GM10248 (cell line): ENCODE measurements around the gene PRKCB.

Experiments
- CTCF ChIA-PET: fragments of 300-600 bp; sonication (Branson Sonifier 250); formaldehyde crosslinking; extraction: SDS; loops from one replicate; lab custom pipeline; 2021; ENCODE audit warnings: antibody characterized with exemption; lab: Yijun Ruan, JAX
- POLR2A ChIA-PET: fragments of 350-650 bp; sonication (Branson Sonifier 250); formaldehyde crosslinking; extraction: SDS; loops from one replicate; lab custom pipeline; 2020; ENCODE audit warnings: antibody characterized with exemption; lab: Yijun Ruan, JAX
- DNase-seq: peaks from one replicate; pipeline ENCODE4 v3.0.0; 2012; ENCODE audit errors: extremely low spot score
- CTCF ChIP-seq: IDR thresholded peaks from 2 replicates; pipeline ENCODE4 v1.5.1; 2012; ENCODE audit warnings: mild to moderate bottlenecking, low read depth; ENCODE audit errors: extremely low read depth, missing control alignments, control extremely low read depth

Gene PRKCB

GRCh38 chr16:23949630-23950290 is 114.0 kb downstream of the PRKCB start:
- DNase-seq = peak; percentile 36
- ChIA-PET CTCF (interaction anchor here (1.3 to 2.7 kb wide), 5 partner anchors 12 to 147 kb away, joined by 3 to 8 read pairs (median 5); no protein-coding TSS in a partner anchor), POLR2A (no interaction called here)
- no peak for TF ChIP-seq CTCF

GRCh38 chr16:23950291-23950894 is 114.6 kb downstream of the PRKCB start:
- no peak for DNase-seq
- POLR2A ChIA-PET = no interaction called here
- no peak for TF ChIP-seq CTCF
- CTCF ChIA-PET = interaction anchor here (1.3 to 2.7 kb wide), 5 partner anchors 12 to 147 kb away, joined by 3 to 8 read pairs (median 5); no protein-coding TSS in a partner anchor

GRCh38 chr16:23950898-23951297 is 115.1 kb downstream of the PRKCB start:
- no peak for TF ChIP-seq CTCF
- no peak for DNase-seq
- CTCF ChIA-PET = interaction anchor here (1.3 to 2.7 kb wide), 2 partner anchors 20 to 37 kb away, joined by 3 to 8 read pairs; no protein-coding TSS in a partner anchor
- POLR2A ChIA-PET = no interaction called here

- ChIA-PET CTCF (interaction anchor here (0.6 to 3.5 kb wide), 7 partner anchors 12 to 356 kb away, joined by 3 to 10 read pairs (median 3); partner anchors contain the start of gene NDUFAB1), POLR2A (no interaction called here)
- no peak for DNase-seq
- no peak for TF ChIP-seq CTCF
Measured at GRCh38 chr16:23952128-23952970, 116.6 kb downstream of the PRKCB start.

- CTCF ChIA-PET = interaction anchor here (1.0 to 3.5 kb wide), 4 partner anchors 13 to 68 kb away, joined by 3 to 10 read pairs (median 3); no protein-coding TSS in a partner anchor
- DNase-seq = no peak
- no peak for TF ChIP-seq CTCF
- POLR2A ChIA-PET = no interaction called here
Measured at GRCh38 chr16:23952971-23953300, 117.2 kb downstream of the PRKCB start.

GRCh38 chr16:23953476-23953875 is 117.7 kb downstream of the PRKCB start:
- ChIA-PET POLR2A (no interaction called here), CTCF (interaction anchor here (1.0 to 3.5 kb wide), 5 partner anchors 13 to 150 kb away, joined by 3 to 10 read pairs (median 3); no protein-coding TSS in a partner anchor)
- no peak for DNase-seq
- no peak for TF ChIP-seq CTCF
